ENCODE results near the gene ITIH6. TPM values are rescaled to one million over a fixed set of nuclear protein-coding genes. Genes with fewer than 3 reads are reported as not detected.

Gene ITIH6
- total RNA-seq, 1 experiment from 2014 or later: 0.04 TPM

- ChIA-PET CTCF (no interaction called here), POLR2A (no interaction called here)
- no peaks in the 10 kb centered on the region for H3K36me3 Mint-ChIP-seq
- H3K4me3 Mint-ChIP-seq: no peak overlapping the region
- no peaks in the 10 kb centered on the region; the same call in 1 of the 2 replicates for H3K27me3 Mint-ChIP-seq (ENCODE audit: low read depth)
- no peak for TF ChIP-seq CTCF (IDR thresholded peaks at IDR 0.05)
- TF ChIP-seq FOXP1 (CRISPR knock-in tag; IDR thresholded peaks at IDR 0.05; ENCODE audit: borderline replicate concordance): no peak
- TF ChIP-seq NFYB (CRISPR knock-in tag; conservative IDR thresholded peaks at IDR 0.05; ENCODE audit: low read depth): no peak
- TF ChIP-seq NR2C2 (CRISPR knock-in tag; IDR thresholded peaks at IDR 0.05): no peak
- no peak for TF ChIP-seq ZSCAN18 (CRISPR knock-in tag; IDR thresholded peaks at IDR 0.05)
- no peak for TF ChIP-seq CREB1 (CRISPR knock-in tag; IDR thresholded peaks at IDR 0.05)
- TF ChIP-seq PREB (CRISPR knock-in tag; IDR thresholded peaks at IDR 0.05; ENCODE audit: borderline replicate concordance): no peak
- no peak for TF ChIP-seq E2F1 (CRISPR knock-in tag; IDR thresholded peaks at IDR 0.05)
- no peak for TF ChIP-seq ZNF219 (CRISPR knock-in tag; IDR thresholded peaks at IDR 0.05; ENCODE audit: borderline replicate concordance)
- TF ChIP-seq SP1 (CRISPR knock-in tag; conservative IDR thresholded peaks at IDR 0.05): no peak
- TF ChIP-seq ESRRA (CRISPR knock-in tag; IDR thresholded peaks at IDR 0.05; ENCODE audit: borderline replicate concordance): no peak
- TF ChIP-seq RELA (CRISPR knock-in tag; IDR thresholded peaks at IDR 0.05; ENCODE audit: borderline replicate concordance): no peak
- TF ChIP-seq FOXK1 (CRISPR knock-in tag; IDR thresholded peaks at IDR 0.05): no peak
- no peak for TF ChIP-seq SOX15 (CRISPR knock-in tag; IDR thresholded peaks at IDR 0.05)
- TF ChIP-seq OVOL2 (CRISPR knock-in tag; IDR thresholded peaks at IDR 0.05; ENCODE audit: borderline replicate concordance): no peak
- H3K27ac Mint-ChIP-seq: no peak overlapping the region
- no peaks in the 10 kb centered on the region for H3K9me3 Mint-ChIP-seq
- H3K4me1 Mint-ChIP-seq: peaks cover 10% of the 10 kb centered on the region
- DNase-seq (ENCODE audit: low spot score) (no peak), ATAC-seq (no peak)
Measured at GRCh38 chrX:54788446-54788845, 9.6 kb downstream of the ITIH6 start.

GRCh38 chrX:54786967-54787366 is 11.1 kb downstream of the ITIH6 start:
- no peaks in the 10 kb centered on the region for H3K9me3 Mint-ChIP-seq
- POLR2A ChIA-PET: interaction anchor here (1.0 kb wide), 1 partner anchor 147 kb away, joined by 5 read pairs; no protein-coding TSS in a partner anchor
- TF ChIP-seq USF1 (CRISPR knock-in tag; IDR thresholded peaks at IDR 0.05) (no peak), RORB (CRISPR knock-in tag; IDR thresholded peaks at IDR 0.05) (no peak), NR1H2 (CRISPR knock-in tag; IDR thresholded peaks at IDR 0.05) (no peak), ATF3 (CRISPR knock-in tag; conservative IDR thresholded peaks at IDR 0.05) (no peak), ZNF317 (CRISPR knock-in tag; IDR thresholded peaks at IDR 0.05; ENCODE audit: borderline replicate concordance, low read depth) (no peak), JUN (CRISPR knock-in tag; IDR thresholded peaks at IDR 0.05) (no peak), OVOL2 (CRISPR knock-in tag; IDR thresholded peaks at IDR 0.05; ENCODE audit: borderline replicate concordance) (no peak), IRF1 (CRISPR knock-in tag; IDR thresholded peaks at IDR 0.05) (no peak), EMX1 (CRISPR knock-in tag; IDR thresholded peaks at IDR 0.05) (no peak), ATF1 (CRISPR knock-in tag; IDR thresholded peaks at IDR 0.05) (no peak), MYBL2 (CRISPR knock-in tag; IDR thresholded peaks at IDR 0.05) (no peak), CDX4 (CRISPR knock-in tag; IDR thresholded peaks at IDR 0.05; ENCODE audit: borderline replicate concordance) (no peak), TEAD1 (CRISPR knock-in tag; IDR thresholded peaks at IDR 0.05) (no peak), ZMAT4 (CRISPR knock-in tag; IDR thresholded peaks at IDR 0.05) (no peak), RELA (CRISPR knock-in tag; IDR thresholded peaks at IDR 0.05; ENCODE audit: borderline replicate concordance) (no peak)

More at GRCh38 chrX:54786967-54787366, 11.1 kb downstream of the ITIH6 start:
- Mint-ChIP-seq H3K27ac (no peak overlapping the region), H3K4me3 (no peak overlapping the region), H3K27me3 (ENCODE audit: low read depth) (no peaks in the 10 kb centered on the region; the same call in 1 of the 2 replicates), H3K36me3 (no peaks in the 10 kb centered on the region), H3K4me1 (peaks cover 10% of the 10 kb centered on the region)
- CTCF ChIA-PET: interaction anchor here (0.6 to 2.6 kb wide), 10 partner anchors 17 to 402 kb away, joined by 3 to 43 read pairs (median 4); no protein-coding TSS in a partner anchor
- DNase-seq (ENCODE audit: low spot score) (peak; percentile 44), ATAC-seq (peak; percentile 84)
